ENCODE data around the gene PSRC1.
A peak's percentile ranks its signal among the peaks of the same experiment; 100 is the strongest.

DNA sequence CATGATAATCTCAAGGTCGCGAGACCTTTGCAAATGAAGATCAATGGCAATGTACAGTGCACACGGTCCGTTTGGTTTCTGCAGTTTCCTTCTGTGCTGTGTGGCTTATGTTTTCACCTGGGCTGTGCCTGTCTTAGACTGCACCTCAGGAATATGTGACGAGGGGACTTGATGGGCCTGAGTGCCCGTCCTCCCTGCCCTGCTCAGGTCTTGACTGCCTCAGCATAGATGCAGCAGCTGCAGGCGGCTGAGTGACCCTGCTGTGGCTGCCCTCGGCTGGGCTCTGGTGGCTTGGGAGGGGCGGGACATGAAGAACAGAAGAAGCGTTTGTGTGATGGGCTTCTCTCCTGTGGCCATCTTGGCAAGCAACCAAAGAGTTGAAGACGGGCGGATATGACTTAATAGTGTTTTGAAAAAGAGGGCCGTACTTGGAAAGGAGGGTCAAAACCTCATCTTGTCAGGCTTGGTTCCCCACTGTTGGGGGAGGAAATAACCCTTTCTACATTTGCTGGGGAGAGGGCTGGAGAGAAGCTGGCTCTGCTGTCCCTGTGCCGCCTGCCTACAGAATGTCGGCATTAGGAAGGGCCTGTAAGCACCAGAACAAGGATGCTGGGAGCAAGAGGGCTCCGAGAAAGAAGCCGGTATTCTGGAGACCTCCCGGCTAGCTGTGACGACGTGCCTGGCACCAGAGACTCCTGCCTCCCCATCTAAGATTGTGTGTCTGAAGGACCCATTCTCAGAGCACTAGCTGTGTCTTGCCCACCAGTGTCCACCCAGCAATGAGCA is 16.8 kb upstream of the PSRC1 start:
- TF ChIP-seq, protein P1, sequence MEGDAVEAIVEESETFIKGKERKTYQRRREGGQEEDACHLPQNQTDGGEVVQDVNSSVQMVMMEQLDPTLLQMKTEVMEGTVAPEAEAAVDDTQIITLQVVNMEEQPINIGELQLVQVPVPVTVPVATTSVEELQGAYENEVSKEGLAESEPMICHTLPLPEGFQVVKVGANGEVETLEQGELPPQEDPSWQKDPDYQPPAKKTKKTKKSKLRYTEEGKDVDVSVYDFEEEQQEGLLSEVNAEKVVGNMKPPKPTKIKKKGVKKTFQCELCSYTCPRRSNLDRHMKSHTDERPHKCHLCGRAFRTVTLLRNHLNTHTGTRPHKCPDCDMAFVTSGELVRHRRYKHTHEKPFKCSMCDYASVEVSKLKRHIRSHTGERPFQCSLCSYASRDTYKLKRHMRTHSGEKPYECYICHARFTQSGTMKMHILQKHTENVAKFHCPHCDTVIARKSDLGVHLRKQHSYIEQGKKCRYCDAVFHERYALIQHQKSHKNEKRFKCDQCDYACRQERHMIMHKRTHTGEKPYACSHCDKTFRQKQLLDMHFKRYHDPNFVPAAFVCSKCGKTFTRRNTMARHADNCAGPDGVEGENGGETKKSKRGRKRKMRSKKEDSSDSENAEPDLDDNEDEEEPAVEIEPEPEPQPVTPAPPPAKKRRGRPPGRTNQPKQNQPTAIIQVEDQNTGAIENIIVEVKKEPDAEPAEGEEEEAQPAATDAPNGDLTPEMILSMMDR (IDR thresholded peaks at IDR 0.05): no peak
- TF ChIP-seq POLR2AphosphoS5 (IDR thresholded peaks at IDR 0.05) (peak in 1 of 4 donors; percentile 7), POLR2A (IDR thresholded peaks at IDR 0.05) (no peak), EP300 (IDR thresholded peaks at IDR 0.05) (no peak)

Measured in sigmoid colon (tissue), 4 donors.